Erythroblast (primary cell): Measurements from ENCODE around the gene PARD3.

ENCODE experiments used
- GATA1 ChIP-seq: IDR thresholded peaks from 2 replicates; pipeline ENCODE4 v1.6.1; 2011; ENCODE audit warnings: low read depth, mild to moderate bottlenecking, control low read depth, low read length, moderate library complexity
- POLR2A ChIP-seq: IDR thresholded peaks from 2 replicates; pipeline ENCODE4 v1.6.1; 2011; ENCODE audit warnings: mild to moderate bottlenecking, low read length

DNA sequence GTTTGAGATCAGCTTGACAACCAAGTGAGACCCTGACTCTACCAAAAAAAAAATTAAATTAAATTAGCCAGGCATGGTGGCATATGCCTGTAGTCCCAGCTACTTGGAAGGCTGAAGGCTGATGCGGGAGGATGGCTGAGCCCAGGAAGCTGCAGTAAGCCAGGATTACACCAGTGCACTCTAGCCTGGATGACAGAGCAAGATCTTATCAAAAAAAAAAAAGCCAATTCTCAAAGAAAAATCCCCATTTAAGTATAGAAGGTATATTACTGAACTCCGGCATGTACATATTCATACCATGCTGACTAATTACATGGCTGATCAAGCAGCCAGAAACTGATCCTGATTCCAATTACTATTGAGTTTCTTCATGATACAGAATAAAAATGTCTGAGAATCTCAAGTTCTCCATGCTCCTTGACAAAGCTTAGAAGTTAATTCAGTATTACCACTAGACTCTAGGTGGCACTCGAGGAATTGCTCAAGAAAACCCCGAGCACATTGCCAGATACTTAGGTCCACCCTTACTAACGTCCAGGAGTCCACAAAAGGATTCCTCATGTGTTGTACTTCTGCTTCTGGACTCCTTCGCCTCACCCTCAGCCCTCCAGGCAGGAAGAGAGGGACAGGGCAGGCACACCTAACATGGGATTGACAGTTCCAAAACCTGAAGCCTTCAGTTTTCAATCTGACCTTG is 148.9 kb downstream of the PARD3 start:
- TF ChIP-seq POLR2A (no peak), GATA1 (no peak)
